HG02759 (cell line): ENCODE measurements around the gene AQP1.

Experiments used
- ATAC-seq: cut with Tn5 transposase; IDR thresholded peaks from one replicate; pipeline ENCODE4 v1.9.1; 2021; ENCODE audit warnings: mild to moderate bottlenecking, moderate library complexity; ENCODE audit not compliant: unreplicated experiment

The AQP1 gene

DNA sequence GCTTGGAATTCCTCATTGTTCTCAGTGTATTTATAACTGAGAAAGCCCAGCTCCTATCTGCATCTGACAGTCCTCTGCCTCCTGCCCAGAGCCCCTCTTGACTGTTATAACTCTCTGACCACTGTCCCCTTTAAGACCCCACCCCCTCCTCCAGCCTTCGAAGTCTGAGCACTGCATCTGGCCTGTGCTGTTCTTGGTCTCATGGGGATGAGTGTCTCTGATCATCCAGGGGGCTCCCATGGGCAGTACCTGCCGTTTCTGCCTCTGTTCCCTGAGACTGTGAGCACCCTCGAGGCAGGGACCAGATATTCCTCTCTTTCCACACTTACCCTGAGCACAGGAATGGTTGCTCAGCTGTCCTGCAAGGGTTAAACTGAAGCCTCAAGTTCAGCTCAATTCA lies 59.8 kb downstream of the AQP1 start:
- ATAC-seq: no peak

DNA sequence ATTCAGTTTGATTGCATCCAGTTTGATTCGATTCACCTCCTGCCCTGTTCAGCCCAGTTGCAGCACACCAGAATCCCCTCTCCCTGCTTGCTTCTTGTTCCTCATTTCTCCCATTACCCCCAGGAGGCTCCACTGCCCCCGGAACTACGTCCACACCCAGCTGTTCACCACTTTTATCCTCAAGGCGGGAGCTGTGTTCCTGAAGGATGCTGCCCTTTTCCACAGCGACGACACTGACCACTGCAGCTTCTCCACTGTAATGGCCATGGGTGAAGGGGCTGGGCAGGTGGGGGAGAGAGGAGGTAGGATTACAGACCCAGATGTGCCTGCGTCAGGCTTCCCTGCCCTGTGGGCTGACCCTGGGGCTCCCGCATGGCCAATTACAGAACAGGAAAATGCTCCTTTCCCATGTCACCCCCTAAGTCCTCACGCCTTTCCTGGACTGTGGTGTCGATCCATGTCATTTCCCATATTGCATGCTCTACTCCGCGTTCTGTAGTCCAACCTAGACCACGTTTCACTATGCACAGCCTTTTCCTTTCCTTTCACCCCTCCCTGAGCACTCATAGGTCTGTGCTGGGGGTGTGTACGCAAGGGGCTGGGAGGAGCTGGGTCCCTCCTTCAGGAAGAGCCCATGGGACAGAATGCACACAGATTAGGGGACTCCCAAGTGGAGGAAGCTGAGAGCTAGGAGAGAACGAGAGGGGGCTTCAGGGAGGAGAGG lies 60.3 kb downstream of the AQP1 start:
- no peak for ATAC-seq

- ATAC-seq: no peak
These were observed 61.6 kb downstream of the AQP1 start for GRCh38 chr7:30973292-30973691.

DNA sequence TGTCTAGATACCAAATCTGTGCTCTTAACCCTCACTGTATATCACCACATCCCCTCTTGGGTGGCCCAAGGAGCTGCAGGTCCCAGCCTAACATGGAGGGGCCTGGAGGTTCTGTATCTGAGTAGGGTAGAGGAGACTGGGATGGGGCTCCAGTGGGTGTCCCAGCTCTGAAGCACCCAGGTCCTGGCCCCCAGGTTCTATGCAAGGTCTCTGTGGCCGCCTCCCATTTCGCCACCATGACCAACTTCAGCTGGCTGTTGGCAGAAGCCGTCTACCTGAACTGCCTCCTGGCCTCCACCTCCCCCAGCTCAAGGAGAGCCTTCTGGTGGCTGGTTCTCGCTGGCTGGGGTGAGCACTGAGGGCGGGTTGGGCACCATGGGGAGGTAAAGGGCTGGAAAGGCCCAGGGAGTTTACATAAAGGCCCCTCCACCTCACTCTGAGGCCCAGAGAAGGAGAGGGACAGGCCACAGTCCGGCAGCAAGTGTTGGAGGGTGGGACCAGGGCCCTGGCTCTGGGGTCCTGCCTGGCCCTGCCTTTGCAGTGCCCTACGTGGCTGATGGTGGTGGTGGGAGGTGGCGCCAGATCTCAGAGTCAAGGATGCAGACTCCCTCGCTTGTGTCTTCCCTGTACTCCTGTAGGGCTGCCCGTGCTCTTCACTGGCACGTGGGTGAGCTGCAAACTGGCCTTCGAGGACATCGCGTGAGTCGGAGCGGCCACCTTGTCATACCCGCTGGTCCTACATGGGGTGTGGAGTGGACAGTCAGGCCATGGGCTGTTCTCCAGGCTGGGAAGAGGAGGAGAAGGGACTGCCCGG lies 62.3 kb downstream of the AQP1 start:
- ATAC-seq: no peak

- ATAC-seq: peak; percentile 95
These were observed 63.1 kb downstream of the AQP1 start for GRCh38 chr7:30974605-30975255.
